A673 (cell line): ENCODE measurements around the gene CNOT8. TPM values are rescaled to one million over a fixed set of nuclear protein-coding genes. Genes with fewer than 3 reads are reported as not detected.
"Not testable (repeated sequence)": the region's sequence is repeated elsewhere in the genome, so short reads cannot be mapped to it uniquely, and the experiment has no call there.

Experiments used
- BruUV-seq: library from RNA; stranded (reverse); fragments of 400-500 nt; replicated peaks from 2 replicates; lab custom pipeline; 2021; lab: Mats Ljungman, UMichigan
- CTCF ChIA-PET: fragments of 300-600 bp; sonication (Branson Sonifier 250); formaldehyde crosslinking; loops from one replicate; lab custom pipeline; 2022; ENCODE audit warnings: antibody characterized with exemption; lab: Charles Lee
- POLR2A ChIA-PET: fragments of 300-600 bp; sonication (Branson Sonifier 250); formaldehyde crosslinking; loops from one replicate; lab custom pipeline; 2022; ENCODE audit warnings: antibody characterized with exemption; ENCODE audit not compliant: low non-redundant PET; lab: Charles Lee
- DNase-seq: peaks from one replicate; pipeline ENCODE4 v3.0.0-alpha.2; 2015; ENCODE audit warnings: low spot score
- H3K27ac ChIP-seq: fragments of 200-600 bp; sonication (generic); 2 replicates; pipeline ENCODE4 v1.5.1; 2016; ENCODE audit warnings: mixed run types, low read depth, mild to moderate bottlenecking, mixed read lengths, antibody characterized with exemption, low read length; ENCODE audit not compliant: poor library complexity, severe bottlenecking
- H3K27me3 ChIP-seq: fragments of 200-600 bp; sonication (generic); replicated peaks from 2 replicates; pipeline ENCODE4 v1.6.1; 2017; ENCODE audit warnings: mixed run types, low read depth, mild to moderate bottlenecking, mixed read lengths, antibody characterized with exemption, low read length; ENCODE audit not compliant: insufficient read depth, poor library complexity
- H3K36me3 ChIP-seq: fragments of 200-600 bp; sonication (generic); 2 replicates; pipeline ENCODE4 v1.6.1; 2016; ENCODE audit warnings: mixed run types, mild to moderate bottlenecking, mixed read lengths, antibody characterized with exemption, low read length; ENCODE audit not compliant: insufficient read depth, poor library complexity, severe bottlenecking
- H3K4me1 ChIP-seq: fragments of 200-600 bp; sonication (generic); 2 replicates; pipeline ENCODE4 v1.6.1; 2017; ENCODE audit warnings: mixed run types, mild to moderate bottlenecking, mixed read lengths, antibody characterized with exemption, low read length; ENCODE audit not compliant: insufficient read depth, poor library complexity, severe bottlenecking
- H3K4me3 ChIP-seq: fragments of 200-600 bp; sonication (generic); 2 replicates; pipeline ENCODE4 v1.5.1; 2016; ENCODE audit warnings: low read depth, mixed run types, mild to moderate bottlenecking, mixed read lengths, low read length; ENCODE audit not compliant: poor library complexity, severe bottlenecking
- H3K9me3 ChIP-seq: fragments of 200-600 bp; sonication (generic); 2 replicates; pipeline ENCODE4 v1.6.1; 2016; ENCODE audit warnings: mixed run types, low read depth, mild to moderate bottlenecking, mixed read lengths, antibody characterized with exemption, low read length; ENCODE audit not compliant: poor library complexity, severe bottlenecking
- EZH2 ChIP-seq: fragments of 200-600 bp; sonication (generic); IDR thresholded peaks from 2 replicates; pipeline ENCODE4 v1.6.1; 2017; ENCODE audit warnings: borderline replicate concordance, low read depth, mild to moderate bottlenecking, mixed read lengths, antibody characterized with exemption, low read length; ENCODE audit not compliant: poor library complexity, severe bottlenecking
- intact Hi-C: fragments of 100-400 bp; cut with micrococcal nuclease; formaldehyde crosslinking; loops from one replicate; pipeline ENCODE4 v1.10.0; 2022; ENCODE audit not compliant: unreplicated experiment
- total RNA-seq: library from RNA; stranded (reverse); gene quantifications from 2 replicates; pipeline ENCODE4 v1.2.3, GENCODE V29; 2021
- TF ChIP-seq, protein P1 (sequence below): fragments of 300-800, 200-600 bp; sonication (generic); conservative IDR thresholded peaks from 2 replicates; pipeline ENCODE4 v1.5.1; 2017; ENCODE audit warnings: low read depth, mild to moderate bottlenecking, antibody characterized with exemption, low read length, moderate library complexity, mixed read lengths

The CNOT8 gene
- total RNA-seq, 1 experiment from 2014 or later, result 45.2 TPM

DNA sequence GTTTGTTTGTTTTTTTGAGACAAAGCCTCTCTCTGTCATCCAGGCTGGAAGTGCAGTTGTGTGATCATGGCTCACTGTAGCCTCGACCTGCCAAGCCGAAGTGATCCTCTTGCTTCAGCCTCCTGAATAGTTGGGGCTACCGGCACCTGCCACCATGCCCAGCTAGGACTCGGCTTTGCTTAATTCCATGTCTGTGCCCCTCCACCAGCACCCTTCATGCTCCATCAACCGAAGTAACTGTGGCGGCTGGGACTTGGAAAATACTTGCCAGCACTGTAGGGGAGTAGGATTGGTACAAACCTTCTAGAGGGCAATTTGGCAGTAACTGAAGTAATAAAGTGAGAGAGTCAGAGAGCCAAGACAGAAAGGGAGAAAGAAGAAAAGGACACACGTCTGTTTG lies 27.0 kb upstream of the CNOT8 start:
- ChIA-PET POLR2A (no interaction called here), CTCF (no interaction called here)
- no TSS peak for BruUV-seq

DNA sequence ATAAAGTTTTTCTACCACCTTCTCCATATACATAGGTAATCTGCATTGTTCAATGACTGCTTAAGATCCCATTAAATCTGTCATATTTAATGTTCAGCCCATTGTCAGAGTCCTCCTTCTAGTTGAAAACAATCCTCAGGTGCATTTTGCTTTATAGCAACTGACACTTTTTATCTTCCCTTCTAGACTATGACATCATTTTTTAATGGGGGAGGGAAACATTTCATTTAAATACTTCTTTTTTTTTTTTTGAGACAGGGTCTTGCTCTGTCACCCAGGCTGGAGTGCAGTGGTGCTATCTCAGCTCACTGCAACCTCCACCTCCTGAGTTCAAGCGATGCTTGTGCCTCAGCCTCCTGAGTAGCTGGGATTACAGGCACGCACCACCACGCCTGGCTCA lies 25.6 kb upstream of the CNOT8 start:
- POLR2A ChIA-PET, intact Hi-C loops: not testable (repeated sequence)

More for the DNA sequence above, 27.0 kb upstream of the CNOT8 start:
- intact Hi-C loops, result no loop called here
- no peak overlapping the region for H3K4me3 ChIP-seq
- H3K27me3 ChIP-seq, result no peaks in the 10 kb centered on the region
- peaks cover 7% of the 10 kb centered on the region for H3K36me3 ChIP-seq
- no peak overlapping the region for H3K27ac ChIP-seq
- no peak for TF ChIP-seq EZH2
- TF ChIP-seq, protein P1, sequence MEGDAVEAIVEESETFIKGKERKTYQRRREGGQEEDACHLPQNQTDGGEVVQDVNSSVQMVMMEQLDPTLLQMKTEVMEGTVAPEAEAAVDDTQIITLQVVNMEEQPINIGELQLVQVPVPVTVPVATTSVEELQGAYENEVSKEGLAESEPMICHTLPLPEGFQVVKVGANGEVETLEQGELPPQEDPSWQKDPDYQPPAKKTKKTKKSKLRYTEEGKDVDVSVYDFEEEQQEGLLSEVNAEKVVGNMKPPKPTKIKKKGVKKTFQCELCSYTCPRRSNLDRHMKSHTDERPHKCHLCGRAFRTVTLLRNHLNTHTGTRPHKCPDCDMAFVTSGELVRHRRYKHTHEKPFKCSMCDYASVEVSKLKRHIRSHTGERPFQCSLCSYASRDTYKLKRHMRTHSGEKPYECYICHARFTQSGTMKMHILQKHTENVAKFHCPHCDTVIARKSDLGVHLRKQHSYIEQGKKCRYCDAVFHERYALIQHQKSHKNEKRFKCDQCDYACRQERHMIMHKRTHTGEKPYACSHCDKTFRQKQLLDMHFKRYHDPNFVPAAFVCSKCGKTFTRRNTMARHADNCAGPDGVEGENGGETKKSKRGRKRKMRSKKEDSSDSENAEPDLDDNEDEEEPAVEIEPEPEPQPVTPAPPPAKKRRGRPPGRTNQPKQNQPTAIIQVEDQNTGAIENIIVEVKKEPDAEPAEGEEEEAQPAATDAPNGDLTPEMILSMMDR, result no peak
- no peaks in the 10 kb centered on the region for H3K9me3 ChIP-seq
- DNase-seq, result no peak
- peaks cover 10% of the 10 kb centered on the region for H3K4me1 ChIP-seq

DNA sequence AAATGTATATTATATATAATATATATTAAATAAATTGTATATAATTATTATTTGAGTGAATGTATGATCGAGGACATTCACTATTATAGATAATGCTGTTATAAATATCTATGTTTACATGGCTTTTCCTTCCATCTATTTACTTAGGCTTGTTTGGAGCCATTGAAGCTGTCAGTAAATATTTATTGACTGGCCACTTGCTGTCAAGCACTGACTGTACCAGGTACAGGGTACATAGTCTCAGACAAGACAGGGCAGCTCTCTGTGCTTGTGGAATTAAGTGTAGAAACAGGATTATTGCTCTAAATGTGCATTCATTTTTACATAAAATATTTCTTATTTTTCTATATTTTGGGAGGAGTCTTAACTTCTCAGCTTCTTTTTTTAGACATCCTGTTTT lies 24.4 kb upstream of the CNOT8 start:
- Histone ChIP-seq H3K4me1 (peaks cover 10% of the 10 kb centered on the region), H3K4me3 (no peak overlapping the region), H3K36me3 (peaks cover 7% of the 10 kb centered on the region), H3K27me3 (no peaks in the 10 kb centered on the region), H3K9me3 (no peaks in the 10 kb centered on the region), H3K27ac (no peak overlapping the region)
- POLR2A ChIA-PET, result no interaction called here
- CTCF ChIA-PET, result no interaction called here
- intact Hi-C loops, result no loop called here
- no peak for DNase-seq
- BruUV-seq, result no TSS peak
- TF ChIP-seq, protein P1, result no peak
- no peak for TF ChIP-seq EZH2

More for the DNA sequence above, 25.6 kb upstream of the CNOT8 start:
- H3K36me3 ChIP-seq, CTCF ChIA-PET, DNase-seq, H3K4me3 ChIP-seq, BruUV-seq, H3K27me3 ChIP-seq, H3K27ac ChIP-seq, H3K9me3 ChIP-seq: not testable (repeated sequence)
- peaks cover 10% of the 10 kb centered on the region for H3K4me1 ChIP-seq

DNA sequence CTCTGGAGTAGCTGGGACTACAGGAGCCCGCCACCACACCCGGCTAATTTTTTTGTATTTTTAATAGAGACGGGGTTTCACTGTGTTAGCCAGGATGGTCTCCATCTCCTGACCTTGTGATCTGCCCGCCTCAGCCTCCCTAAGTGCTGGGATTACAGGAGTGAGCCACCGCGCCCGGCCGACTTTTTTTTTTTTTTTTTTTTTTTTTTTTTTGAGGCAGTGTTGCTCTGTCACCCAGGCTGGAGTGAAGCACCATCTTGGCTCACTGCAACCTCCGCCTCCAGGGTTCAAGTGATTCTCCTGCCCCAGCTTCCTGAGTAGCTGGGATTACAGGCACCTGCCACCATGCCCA lies 22.8 kb upstream of the CNOT8 start:
- H3K27ac ChIP-seq, H3K36me3 ChIP-seq, DNase-seq, H3K9me3 ChIP-seq, POLR2A ChIA-PET, H3K4me3 ChIP-seq, H3K27me3 ChIP-seq, CTCF ChIA-PET, BruUV-seq, intact Hi-C loops: not testable (repeated sequence)
- H3K4me1 ChIP-seq, result peaks cover 10% of the 10 kb centered on the region
